Iris pigment epithelial cell (primary cell): ENCODE measurements around the gene HEATR3.

Experiments
- DNase-seq: peaks from one replicate; pipeline ENCODE4 v3.0.0-alpha.2; 2011; ENCODE audit warnings: low read depth

The HEATR3 gene

GRCh38 chr16:50056226-50056625 lies 9.5 kb upstream of the HEATR3 start:
- no peak for DNase-seq

GRCh38 chr16:50058091-50058771 lies 7.5 kb upstream of the HEATR3 start:
- no peak for DNase-seq

- DNase-seq: no peak
These were observed 6.7 kb upstream of the HEATR3 start for GRCh38 chr16:50059111-50059510.

DNA sequence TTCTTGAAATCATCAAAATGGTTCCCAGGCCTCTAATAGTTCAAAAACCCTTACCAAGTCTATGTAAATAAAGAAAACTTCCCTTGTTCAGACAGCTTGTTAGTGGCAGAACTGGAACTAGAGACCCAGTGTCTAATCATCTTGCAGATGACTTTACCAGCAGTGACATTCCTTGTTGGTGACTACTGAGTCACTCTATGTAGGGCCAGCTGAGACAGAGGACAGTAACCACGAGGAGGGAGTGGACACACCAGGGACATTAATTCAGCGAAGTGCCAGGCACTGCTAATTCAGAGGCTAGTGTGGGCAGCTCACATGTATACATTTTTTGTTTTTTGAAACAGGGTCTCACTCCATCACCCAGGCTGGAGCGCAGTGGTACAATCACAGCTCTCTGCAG lies 6.1 kb upstream of the HEATR3 start:
- no peak for DNase-seq

- DNase-seq: no peak
These were observed 4.4 kb upstream of the HEATR3 start for GRCh38 chr16:50061326-50061725.

- DNase-seq: no peak
These were observed 538 bp upstream of the HEATR3 start for GRCh38 chr16:50065241-50065623.

GRCh38 chr16:50066482-50067289 lies 916 bp downstream of the HEATR3 start:
- no peak for DNase-seq

DNA sequence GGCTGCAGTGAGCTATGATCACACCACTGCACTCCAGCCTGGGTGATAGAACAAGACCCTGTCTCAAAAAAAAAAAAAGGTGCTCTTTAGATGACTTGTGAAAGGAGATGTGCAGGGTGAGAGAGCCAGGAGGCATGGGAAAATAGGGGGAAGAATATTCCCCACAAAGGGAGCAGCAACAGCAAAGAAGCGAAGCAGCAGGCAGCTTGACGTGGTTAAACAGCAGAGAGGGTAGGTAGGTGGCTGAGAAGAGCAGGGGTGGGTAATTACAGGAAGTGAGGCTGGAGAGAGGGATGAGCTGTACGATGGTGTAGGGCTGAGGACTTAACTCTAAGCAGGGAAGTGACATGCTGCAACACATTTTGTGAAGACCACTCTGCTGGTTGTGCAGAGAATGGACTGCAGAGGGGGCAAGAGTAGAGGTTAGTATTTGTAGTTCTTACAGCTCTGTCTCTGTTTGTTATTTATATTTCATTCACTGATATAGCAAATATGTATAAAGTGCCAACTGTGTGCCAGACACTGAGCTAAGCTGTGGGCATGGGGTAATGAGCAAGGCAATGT lies 1.6 kb downstream of the HEATR3 start:
- peak; percentile 72 for DNase-seq

GRCh38 chr16:50068550-50068949 lies 2.8 kb downstream of the HEATR3 start:
- DNase-seq: peak; percentile 74

GRCh38 chr16:50069060-50069459 lies 3.3 kb downstream of the HEATR3 start:
- no peak for DNase-seq

GRCh38 chr16:50071075-50071671 lies 5.4 kb downstream of the HEATR3 start:
- DNase-seq: no peak

DNA sequence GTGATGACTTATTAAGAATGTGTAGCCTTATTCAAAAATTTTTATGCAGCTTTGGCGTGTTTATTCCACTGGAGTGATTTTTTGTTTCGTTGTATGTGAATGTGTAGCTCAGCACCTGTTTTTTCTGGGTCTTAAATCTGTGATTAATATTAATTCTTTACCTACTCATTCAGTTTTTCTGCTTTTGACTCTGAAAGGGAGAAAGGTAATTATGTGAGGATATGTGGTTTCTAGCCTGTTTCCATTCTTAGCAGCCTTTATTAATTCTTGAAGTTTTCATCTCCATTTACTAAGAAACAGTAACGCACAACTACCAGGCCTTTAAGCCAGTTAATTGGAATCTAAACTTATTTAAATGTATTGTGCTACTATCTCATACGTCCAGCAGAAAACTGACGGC lies 7.0 kb downstream of the HEATR3 start:
- no peak for DNase-seq

DNA sequence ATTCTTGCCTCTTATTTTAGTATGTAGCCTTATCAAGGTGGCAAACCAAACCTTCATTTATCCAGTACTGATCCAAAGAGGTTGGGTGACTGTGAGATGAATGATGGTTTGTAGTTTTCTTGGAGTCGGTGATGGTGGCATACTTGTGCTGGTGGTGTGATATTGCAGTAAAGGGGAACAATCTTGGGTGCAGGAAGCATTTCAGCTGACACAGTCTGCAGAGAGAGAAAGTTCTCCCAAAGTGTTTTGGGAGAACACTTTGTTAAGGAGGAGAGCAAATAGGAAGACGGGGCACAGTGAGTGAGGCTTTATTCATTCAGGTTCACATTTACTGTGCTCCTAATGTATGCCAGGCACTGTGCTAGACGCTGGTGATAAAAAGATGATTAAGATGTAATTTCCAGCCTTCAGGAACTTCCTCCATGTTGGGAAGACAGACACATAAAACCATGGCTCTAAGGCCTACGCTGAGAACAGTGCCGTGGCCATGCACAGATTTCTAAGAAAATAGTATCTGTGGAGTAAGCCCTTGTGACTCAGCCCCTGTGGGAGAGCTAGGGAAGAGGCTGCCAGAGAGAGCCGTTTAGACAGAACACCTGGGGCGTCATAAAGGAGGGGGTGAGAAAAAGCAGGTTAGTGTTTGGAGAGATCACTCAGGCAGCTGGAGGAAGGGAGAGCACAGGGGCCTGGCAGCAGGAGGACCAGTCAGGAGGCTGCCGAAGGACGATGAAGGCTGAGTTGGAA lies 13.8 kb downstream of the HEATR3 start:
- DNase-seq: peak; percentile 50

DNA sequence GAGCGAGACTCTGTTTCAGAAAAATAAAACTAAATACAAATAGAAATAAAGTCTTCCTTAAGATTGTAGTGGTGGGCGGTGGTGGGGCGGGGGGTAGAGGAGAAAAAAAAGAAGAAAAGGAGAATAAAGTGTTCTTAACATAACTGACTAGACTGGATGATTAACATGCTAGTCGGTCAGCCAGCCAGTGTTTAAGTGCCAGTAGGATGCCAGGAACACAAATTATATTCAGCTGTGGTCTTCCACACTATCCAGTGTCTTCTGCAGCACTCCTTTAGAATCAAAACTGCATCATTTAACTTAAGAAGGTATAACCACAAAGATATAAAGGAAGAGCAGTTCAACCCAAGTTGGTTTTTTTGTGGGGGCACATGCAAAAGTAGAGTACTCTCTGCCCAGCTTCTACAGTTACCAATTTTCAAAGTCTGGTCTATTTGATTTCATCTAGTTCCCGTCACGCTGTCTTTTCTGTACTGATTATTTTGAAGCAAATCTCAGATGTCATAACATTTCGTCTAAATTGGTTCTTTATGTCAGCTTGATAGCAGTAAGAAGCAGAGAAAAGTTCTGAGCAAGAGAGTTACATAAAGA lies 15.8 kb downstream of the HEATR3 start:
- DNase-seq: no peak

GRCh38 chr16:50083996-50084395 lies 18.2 kb downstream of the HEATR3 start:
- no peak for DNase-seq

- no peak for DNase-seq
These were observed 20.4 kb downstream of the HEATR3 start for GRCh38 chr16:50086176-50086575.

- no peak for DNase-seq
These were observed 22.5 kb downstream of the HEATR3 start for GRCh38 chr16:50088302-50088701.

GRCh38 chr16:50092891-50093290 lies 27.1 kb downstream of the HEATR3 start:
- DNase-seq: no peak

DNA sequence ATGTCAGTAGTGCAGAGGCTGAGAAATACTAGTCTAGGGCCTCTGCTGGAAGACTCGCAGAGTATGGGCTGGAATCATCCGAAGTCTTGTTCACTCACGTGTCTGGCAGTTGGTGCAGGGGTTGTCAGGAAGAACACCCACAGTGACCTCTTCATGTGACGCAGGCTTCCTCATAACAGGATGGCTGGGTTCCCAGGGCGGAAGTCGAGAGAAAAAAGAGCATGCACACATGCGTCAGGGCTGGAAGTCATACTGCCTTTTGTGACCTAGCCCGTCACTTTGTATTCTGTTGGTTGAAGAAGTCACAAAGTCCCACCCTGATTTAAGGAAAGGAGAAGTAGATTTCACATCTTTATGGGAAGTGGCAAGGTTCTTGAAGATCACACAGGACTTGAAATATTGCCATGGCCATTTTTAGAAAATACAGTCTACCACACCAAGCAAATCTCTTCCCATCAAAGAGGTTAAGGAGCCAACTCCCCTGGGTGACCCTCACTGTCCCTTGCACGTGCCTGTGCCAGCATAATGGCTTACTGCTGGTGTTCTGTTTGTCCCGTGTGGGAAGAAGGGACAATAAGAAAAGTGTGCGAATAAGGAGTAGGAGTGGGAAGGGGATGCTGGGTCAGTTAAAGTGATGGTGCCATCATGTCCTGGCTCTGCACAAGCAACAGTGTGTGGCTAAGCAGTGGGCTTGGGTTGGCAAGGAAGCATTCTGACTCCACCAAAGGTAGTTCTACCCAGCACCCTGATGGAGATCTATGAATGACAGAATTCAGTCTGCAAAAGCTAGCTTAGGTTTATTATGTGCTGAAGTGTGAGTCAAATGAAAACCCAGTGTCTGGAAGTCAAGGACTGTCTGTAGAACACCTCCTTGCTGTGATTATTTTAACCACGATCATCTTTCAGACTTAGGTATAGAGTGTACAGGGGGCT lies 28.1 kb downstream of the HEATR3 start:
- DNase-seq: no peak

GRCh38 chr16:50096791-50097190 lies 31.0 kb downstream of the HEATR3 start:
- DNase-seq: peak; percentile 62
